Measurements from ENCODE around the gene CSKMT. TPM values are rescaled to one million over a fixed set of nuclear protein-coding genes. Genes with fewer than 3 reads are reported as not detected.

Gene CSKMT
- total RNA-seq, 1 donor from 2014 or later = 28.7 TPM

DNA sequence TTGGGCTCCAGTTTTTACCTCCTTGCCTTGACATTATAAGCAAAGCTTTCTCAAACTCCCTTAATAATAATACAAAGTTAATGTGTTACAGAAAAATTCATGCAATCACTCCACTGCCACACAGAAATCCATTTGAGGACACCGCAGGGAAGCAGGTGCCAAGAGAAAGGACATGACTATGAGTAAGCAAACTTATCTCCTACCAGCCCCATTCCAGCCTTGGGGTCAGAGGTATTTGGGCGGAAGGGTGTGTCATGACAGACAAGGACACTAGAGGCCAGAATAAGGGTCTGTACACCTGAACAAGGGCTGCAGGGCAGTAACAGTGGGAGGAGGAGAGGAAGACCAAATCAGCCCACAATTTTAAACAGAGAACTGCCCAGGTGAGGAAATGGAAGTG lies 48.2 kb downstream of the CSKMT start:
- intact Hi-C loops (cut with DNase I) = no loop called here
- no peak for DNase-seq (ENCODE audit: extremely low spot score in 2 of 2)
- peaks cover 18% of the 10 kb centered on the region for H3K4me1 ChIP-seq
- no peak overlapping the region for H3K27ac ChIP-seq
- peaks cover 0 to 72% of the 10 kb centered on the region in 2 donors for H3K36me3 ChIP-seq
- no peak overlapping the region for H3K4me3 ChIP-seq
- no peak for TF ChIP-seq POLR2AphosphoS5 (IDR thresholded peaks at IDR 0.05; ENCODE audit: insufficient read depth in 1 of 2, low read depth in 1 of 2)
- no peak for TF ChIP-seq POLR2A (IDR thresholded peaks at IDR 0.05)
- TF ChIP-seq CTCF (IDR thresholded peaks at IDR 0.05) = no peak
- no peaks in the 10 kb centered on the region for H3K9me3 ChIP-seq
- H3K27me3 ChIP-seq = no peaks in the 10 kb centered on the region

- TF ChIP-seq POLR2A (IDR thresholded peaks at IDR 0.05) (no peak), POLR2AphosphoS5 (IDR thresholded peaks at IDR 0.05; ENCODE audit: insufficient read depth in 1 of 2, low read depth in 1 of 2) (no peak), CTCF (IDR thresholded peaks at IDR 0.05) (no peak)
- Histone ChIP-seq H3K4me3 (no peak overlapping the region), H3K9me3 (no peaks in the 10 kb centered on the region), H3K4me1 (peaks cover 3% of the 10 kb centered on the region), H3K27me3 (no peaks in the 10 kb centered on the region), H3K27ac (no peak overlapping the region), H3K36me3 (peaks cover 0 to 93% of the 10 kb centered on the region in 2 donors)
- intact Hi-C loops (cut with DNase I) = no loop called here
- DNase-seq (ENCODE audit: extremely low spot score in 2 of 2) = no peak
Observed at GRCh38 chr11:62715150-62716130, 50.3 kb downstream of the CSKMT start.

DNA sequence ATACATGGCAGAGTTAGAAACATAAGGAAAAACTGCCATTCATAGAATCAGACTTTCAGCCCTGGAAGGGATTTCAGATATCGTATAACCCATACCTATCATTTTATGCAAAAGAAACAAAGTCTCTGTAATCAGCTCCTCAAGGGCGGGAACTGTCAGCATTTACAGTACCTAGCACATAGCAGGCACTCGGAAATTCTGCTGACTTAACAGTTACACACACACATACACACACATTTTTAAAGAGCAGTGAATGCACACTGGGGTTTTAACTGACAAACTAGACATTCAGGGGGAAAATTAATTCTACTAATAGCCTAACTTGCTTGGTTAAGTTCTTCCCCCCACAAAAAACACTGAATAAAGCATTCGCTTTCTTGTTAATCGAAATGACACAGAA lies 51.1 kb downstream of the CSKMT start:
- no peak for DNase-seq (ENCODE audit: extremely low spot score in 2 of 2)
- TF ChIP-seq CTCF (IDR thresholded peaks at IDR 0.05) = no peak
- no peak for TF ChIP-seq POLR2AphosphoS5 (IDR thresholded peaks at IDR 0.05; ENCODE audit: insufficient read depth in 1 of 2, low read depth in 1 of 2)
- no peak for TF ChIP-seq POLR2A (IDR thresholded peaks at IDR 0.05)
- H3K9me3 ChIP-seq = no peaks in the 10 kb centered on the region
- H3K27me3 ChIP-seq = no peaks in the 10 kb centered on the region
- no peaks in the 10 kb centered on the region for H3K4me1 ChIP-seq
- no peak overlapping the region for H3K4me3 ChIP-seq
- H3K27ac ChIP-seq = no peak overlapping the region
- H3K36me3 ChIP-seq = peaks cover 0 to 96% of the 10 kb centered on the region in 2 donors
- intact Hi-C loops (cut with DNase I) = no loop called here

- intact Hi-C loops (cut with DNase I) = no loop called here
- no peaks in the 10 kb centered on the region for H3K4me1 ChIP-seq
- no peak overlapping the region for H3K27ac ChIP-seq
- TF ChIP-seq POLR2A (IDR thresholded peaks at IDR 0.05) (no peak), POLR2AphosphoS5 (IDR thresholded peaks at IDR 0.05; ENCODE audit: insufficient read depth in 1 of 2, low read depth in 1 of 2) (no peak), CTCF (IDR thresholded peaks at IDR 0.05) (no peak)
- H3K36me3 ChIP-seq = peaks cover 0 to 96% of the 10 kb centered on the region in 2 donors
- DNase-seq (ENCODE audit: extremely low spot score in 2 of 2) = no peak
- no peaks in the 10 kb centered on the region for H3K27me3 ChIP-seq
- H3K4me3 ChIP-seq = no peak overlapping the region
- H3K9me3 ChIP-seq = no peaks in the 10 kb centered on the region
Observed at GRCh38 chr11:62716816-62717215, 51.7 kb downstream of the CSKMT start.

Small RNAs within 50 kb of the gene (small RNA-seq; reads per million reads assigned to genes)
- gene SNORA57 = not detected

Other genes starting within 250 kb of the CSKMT start
- not detected for gene SCGB1A1, start 246.3 kb upstream of the CSKMT start, total RNA-seq
- 828 TPM for gene AHNAK, start 118.5 kb upstream of the CSKMT start, total RNA-seq
- gene EEF1G, start 91.4 kb upstream of the CSKMT start, total RNA-seq = 1,183 TPM
- 12.0 TPM for gene TUT1, start 73.8 kb upstream of the CSKMT start, total RNA-seq
- 96.3 TPM for gene MTA2, start 63.4 kb upstream of the CSKMT start, total RNA-seq
- gene EML3, start 52.5 kb upstream of the CSKMT start, total RNA-seq = 69.0 TPM
- gene ROM1, start 52.1 kb upstream of the CSKMT start, total RNA-seq = 6.1 TPM
- gene B3GAT3, start 43.3 kb upstream of the CSKMT start, total RNA-seq = 41.7 TPM
- 129 TPM for gene GANAB, start 18.7 kb upstream of the CSKMT start, total RNA-seq
- gene INTS5, start 12.0 kb upstream of the CSKMT start, total RNA-seq = 16.2 TPM
- gene C11orf98, start 102 bp upstream of the CSKMT start, total RNA-seq = 44.2 TPM
- gene UQCC3, start 6.4 kb downstream of the CSKMT start, total RNA-seq = 6.9 TPM
- 6.9 TPM for gene LBHD1, start 7.0 kb downstream of the CSKMT start, total RNA-seq
- 216 TPM for gene UBXN1, start 13.8 kb downstream of the CSKMT start, total RNA-seq
- 45.2 TPM for gene LRRN4CL, start 24.2 kb downstream of the CSKMT start, total RNA-seq
- gene BSCL2, start 42.1 kb downstream of the CSKMT start, total RNA-seq = 74.9 TPM
- 2.5 TPM for gene GNG3, start 42.4 kb downstream of the CSKMT start, total RNA-seq
- 30.7 TPM for gene HNRNPUL2, start 62.1 kb downstream of the CSKMT start, total RNA-seq
- gene TTC9C, start 63.2 kb downstream of the CSKMT start, total RNA-seq = 18.7 TPM
- 6.1 TPM for gene ZBTB3, start 88.8 kb downstream of the CSKMT start, total RNA-seq
- 52.8 TPM for gene POLR2G, start 96.3 kb downstream of the CSKMT start, total RNA-seq
- 24.8 TPM for gene TAF6L, start 106.1 kb downstream of the CSKMT start, total RNA-seq
- 61.9 TPM for gene TMEM179B, start 122.1 kb downstream of the CSKMT start, total RNA-seq
- 19.6 TPM for gene TMEM223, start 126.7 kb downstream of the CSKMT start, total RNA-seq
- 64.1 TPM for gene NXF1, start 140.1 kb downstream of the CSKMT start, total RNA-seq
- 35.6 TPM for gene STX5, start 166.7 kb downstream of the CSKMT start, total RNA-seq
- gene TEX54, start 167.5 kb downstream of the CSKMT start, total RNA-seq = not detected
- gene WDR74, start 174.3 kb downstream of the CSKMT start, total RNA-seq = 51.8 TPM
- gene SLC3A2, start 215.6 kb downstream of the CSKMT start, total RNA-seq = 169 TPM